Hippocampal formation (tissue), 2 donors: ENCODE results near the gene BAK1.
"Not testable (repeated sequence)": the region's sequence is repeated elsewhere in the genome, so short reads cannot be mapped to it uniquely, and the experiment has no call there.

ENCODE experiments used
- DNase-seq, 2 donors: peaks; one replicate each; lab custom pipeline; 2025; lab: John Stamatoyannopoulos, UW

BAK1 gene

DNA sequence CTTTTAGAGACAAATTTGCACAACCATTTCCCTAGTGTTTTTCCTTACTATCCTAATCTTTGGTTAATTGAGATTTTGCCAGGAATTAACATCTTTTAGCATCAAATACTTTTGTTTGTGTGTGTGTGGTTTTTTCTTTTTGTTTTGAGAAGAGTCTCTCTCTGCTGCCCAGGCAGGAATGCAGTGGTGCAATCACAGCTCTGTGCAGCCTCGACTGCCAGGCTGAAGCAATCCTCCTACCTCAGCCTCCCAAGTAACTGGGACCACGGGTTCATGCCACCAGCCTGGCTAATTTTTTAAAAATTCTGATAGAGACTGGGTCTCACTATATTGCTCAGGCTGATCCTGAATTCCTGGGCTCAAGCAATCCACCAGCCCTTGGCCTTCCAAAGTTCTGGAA, 28.5 kb downstream of the BAK1 start:
- no peak for DNase-seq

GRCh38 chr6:33549896-33550295, 30.2 kb downstream of the BAK1 start:
- no peak for DNase-seq

GRCh38 chr6:33549196-33549595, 30.9 kb downstream of the BAK1 start:
- DNase-seq, result no peak

DNA sequence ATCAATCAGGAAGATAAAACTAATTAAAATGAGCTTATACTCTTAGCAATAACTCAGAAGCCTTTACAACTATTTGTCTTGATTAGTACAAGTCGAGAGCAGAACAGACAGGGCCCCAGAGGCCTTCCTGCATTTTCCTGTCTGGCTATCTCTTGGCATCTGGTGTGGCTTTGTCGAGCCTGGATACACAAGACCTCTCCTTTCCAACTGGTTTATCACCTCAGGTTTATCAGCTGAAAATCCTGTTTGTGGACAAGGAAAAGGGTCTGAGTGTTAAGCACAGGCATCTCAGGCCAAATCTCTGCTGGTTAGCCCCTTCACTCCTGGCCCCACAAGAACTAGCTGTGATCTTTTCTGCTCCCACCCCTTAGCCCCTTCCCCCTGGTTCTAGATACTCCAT, 32.6 kb downstream of the BAK1 start:
- DNase-seq, result no peak

DNA sequence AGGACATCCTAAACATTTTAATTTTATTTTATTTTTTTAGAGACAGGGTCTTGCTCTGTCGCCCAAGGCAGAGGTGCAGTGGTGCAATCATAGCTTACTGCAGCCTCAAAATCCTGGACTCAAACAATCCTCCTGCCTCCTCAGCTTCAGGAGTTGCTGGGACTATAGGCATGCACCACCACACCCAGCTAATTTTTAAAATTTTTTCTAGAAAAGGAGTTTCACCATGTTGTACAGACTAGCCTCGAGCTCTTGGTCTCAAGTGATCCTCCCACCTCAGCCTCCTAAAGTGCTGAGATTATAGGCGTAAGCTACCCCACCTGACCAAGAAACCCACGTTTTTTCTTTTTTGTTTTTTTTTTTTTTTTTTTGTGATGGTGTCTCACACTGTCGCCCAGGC, 33.3 kb downstream of the BAK1 start:
- no peak for DNase-seq

GRCh38 chr6:33545292-33545691, 34.8 kb downstream of the BAK1 start:
- not testable (repeated sequence) for DNase-seq

GRCh38 chr6:33543116-33543515, 37.0 kb downstream of the BAK1 start:
- no peak for DNase-seq

GRCh38 chr6:33540768-33541167, 39.3 kb downstream of the BAK1 start:
- DNase-seq, result no peak

- DNase-seq, result no peak
Observed at GRCh38 chr6:33534702-33535101, 45.4 kb downstream of the BAK1 start.

DNA sequence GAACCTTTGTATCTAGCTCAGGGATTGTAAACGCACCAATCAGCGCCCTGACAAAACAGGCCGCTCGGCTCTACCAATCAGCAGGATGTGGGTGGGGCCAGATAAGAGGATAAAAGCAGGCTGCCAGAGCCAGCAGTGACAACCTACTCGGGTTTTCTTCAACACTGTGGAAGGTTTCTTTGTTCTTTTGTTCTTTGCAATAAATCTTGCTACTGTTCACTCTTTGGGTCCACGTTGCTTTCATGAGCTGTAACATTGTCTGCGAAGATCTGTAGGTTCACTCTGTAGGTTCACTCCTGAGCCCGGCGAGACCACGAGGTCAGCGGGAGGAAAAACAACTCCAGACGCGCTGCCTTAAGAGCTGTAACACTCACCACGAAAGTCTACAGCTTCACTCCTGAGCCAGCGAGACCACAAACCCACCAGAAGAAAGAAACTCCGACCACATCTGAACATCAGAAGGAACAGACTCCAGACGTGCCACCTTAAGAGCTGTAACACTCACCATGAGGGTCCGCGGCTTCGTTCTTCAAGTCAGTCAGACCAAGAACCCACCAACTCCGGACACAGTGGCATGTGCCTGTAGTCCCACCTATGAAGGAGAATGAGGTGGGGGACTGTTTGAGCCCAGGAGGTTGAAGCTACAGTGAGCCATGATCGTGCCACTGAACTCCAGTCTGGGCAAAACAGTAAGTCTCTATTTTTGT, 46.8 kb downstream of the BAK1 start:
- DNase-seq, result not testable (repeated sequence)

- DNase-seq, result not testable (repeated sequence)
Observed at GRCh38 chr6:33532431-33532830, 47.6 kb downstream of the BAK1 start.

- DNase-seq, result not testable (repeated sequence)
Observed at GRCh38 chr6:33530617-33531016, 49.5 kb downstream of the BAK1 start.
